SKM-1 treated with dmso at 0.1 percent for 144 hours (cell line): ENCODE measurements around the gene BOLA2B.
"Not testable (repeated sequence)": the region's sequence is repeated elsewhere in the genome, so short reads cannot be mapped to it uniquely, and the experiment has no call there.

Experiments
- DNase-seq: peaks from one replicate; lab custom pipeline; 2025; ENCODE audit not compliant: unreplicated experiment; lab: John Stamatoyannopoulos, UW

The BOLA2B gene

DNA sequence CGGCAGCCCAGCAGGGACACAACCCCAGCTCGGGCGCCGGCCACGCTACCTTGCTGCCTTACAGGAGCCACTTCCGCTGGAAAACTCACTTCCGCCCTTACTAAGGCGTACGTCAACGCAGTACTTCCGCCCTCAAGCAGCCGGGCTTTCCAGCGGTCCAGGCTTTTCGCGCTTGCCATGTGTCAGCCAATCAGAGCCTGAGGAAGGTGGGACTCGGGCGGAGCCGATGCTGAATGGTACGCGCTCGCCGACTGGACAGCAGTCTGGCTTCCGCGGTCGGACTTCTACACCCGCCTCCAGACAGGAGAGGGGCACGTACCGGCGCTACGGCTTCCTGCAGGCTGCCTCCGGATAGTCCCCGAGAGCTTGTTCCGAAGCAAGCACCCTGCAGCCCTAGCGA, at the start of gene BOLA2B, which contains the start of gene SLX1A:
Gene BOLA2B (minus strand): TSS at position 52 of the 400 bp plus-strand sequence. CDS start 71 bp downstream, outside the sequence.
Gene SLX1A (plus strand): TSS at position 261 of the 400 bp plus-strand sequence. CDS start 210 bp downstream, outside the sequence.
- DNase-seq: not testable (repeated sequence)

DNA sequence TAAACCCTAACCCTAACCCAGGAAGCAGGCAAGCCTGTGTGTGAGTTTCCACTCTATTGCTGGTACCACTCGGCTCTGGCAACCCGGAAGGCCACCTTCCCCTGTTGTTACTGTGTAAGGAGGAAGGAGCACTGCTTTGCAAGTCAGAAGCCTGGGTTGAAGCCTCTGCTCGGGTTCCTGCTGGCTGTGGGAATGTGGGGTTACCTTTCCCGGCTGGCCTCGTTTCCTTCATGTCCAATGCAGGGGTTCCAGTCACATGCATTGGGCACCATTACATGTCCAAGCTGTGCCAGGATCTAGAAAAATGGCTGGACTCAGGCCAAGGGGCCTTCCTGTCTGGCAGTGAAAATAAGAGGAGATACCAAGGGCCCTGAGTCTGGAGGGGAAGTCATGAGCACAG, 23.6 kb upstream of the BOLA2B start:
- not testable (repeated sequence) for DNase-seq

DNA sequence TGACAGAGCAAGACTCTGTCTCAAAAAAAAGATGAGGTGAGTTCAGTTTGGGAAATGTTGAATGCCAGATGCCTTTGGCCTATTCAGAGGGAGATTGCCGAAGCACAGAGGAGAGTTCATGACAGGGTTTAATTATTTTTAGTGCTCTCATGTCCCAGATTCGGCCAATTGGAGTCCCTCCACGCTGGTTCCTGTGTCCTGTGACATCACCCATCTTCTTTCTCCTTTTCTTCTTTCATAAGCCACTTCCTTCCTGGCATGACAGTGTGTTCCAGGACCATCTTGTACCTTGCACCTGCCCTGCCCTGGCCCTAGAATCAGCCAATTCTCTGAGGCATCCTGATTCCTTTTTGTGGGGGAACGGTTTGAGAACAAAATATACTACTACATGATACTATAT, 17.9 kb upstream of the BOLA2B start:
- not testable (repeated sequence) for DNase-seq

DNA sequence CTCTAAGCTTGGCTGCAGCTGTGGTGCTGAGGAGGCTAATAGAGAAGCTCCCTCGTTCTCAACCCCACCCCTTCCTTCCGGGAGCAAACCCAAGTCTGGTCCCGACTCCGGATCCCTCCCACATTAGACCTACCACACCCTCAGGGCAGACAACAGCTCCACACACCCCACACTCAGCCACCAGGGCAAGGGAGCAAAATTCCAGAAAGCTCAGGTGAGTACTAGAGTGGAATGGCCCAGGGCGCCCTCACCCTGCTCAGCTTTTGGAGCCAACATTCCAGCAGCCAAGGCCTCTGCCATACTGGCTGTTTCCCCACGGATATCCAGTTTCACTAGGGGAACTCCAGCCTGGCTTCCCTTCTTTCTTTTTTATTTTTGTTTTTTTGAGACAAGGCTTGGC, 15.6 kb upstream of the BOLA2B start:
- not testable (repeated sequence) for DNase-seq

DNA sequence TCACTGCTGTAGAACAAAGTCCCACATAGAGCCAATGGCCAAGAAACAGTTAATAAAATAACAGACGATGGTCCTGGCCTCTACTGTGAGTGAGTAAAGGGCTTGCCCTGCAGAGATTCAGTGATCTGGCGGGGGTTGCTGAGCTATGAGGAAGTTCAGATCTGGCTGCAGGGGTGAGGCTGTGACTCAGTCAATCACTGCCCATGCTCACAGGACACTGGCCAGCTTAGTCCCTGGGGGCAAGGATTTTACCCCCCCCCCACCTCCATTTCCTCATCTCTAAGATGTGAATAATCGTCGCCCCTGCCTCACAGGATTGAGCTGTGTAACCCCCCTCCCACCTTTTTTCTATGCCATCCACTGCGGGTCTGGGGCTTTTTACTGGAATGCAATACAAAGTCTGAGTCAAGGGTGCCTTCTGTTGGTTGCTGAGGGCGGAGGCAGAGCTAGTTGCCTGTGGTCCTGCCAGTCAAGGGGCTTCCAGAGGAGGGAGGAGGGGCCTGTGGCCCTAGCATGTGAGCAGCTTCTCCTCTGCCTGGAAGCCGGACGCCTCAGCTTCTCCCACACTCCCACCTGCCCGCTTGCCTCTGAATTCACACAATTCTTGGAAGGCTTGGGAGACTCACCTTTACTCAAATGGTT, 13.7 kb upstream of the BOLA2B start:
- not testable (repeated sequence) for DNase-seq

DNA sequence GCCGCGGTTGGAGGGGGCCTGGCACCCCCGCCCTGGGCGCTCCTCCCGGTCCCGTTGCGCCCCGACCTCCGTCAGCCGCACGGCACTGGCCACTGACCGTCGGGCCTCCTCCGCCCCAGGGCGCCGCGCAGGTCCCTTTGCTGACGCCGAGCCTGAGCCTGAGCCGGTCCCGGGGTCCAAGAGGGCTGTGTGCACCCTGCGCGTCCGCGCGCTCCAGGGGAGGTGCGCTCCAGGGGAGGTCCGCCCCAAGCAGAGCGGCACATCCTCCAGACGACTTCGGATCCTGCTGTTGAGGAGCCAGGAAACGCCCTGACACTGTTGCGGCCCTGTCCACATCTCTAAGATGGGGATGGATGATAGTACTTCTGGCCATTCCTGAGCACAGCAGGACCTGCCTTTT, 12.8 kb upstream of the BOLA2B start:
- DNase-seq: not testable (repeated sequence)

DNA sequence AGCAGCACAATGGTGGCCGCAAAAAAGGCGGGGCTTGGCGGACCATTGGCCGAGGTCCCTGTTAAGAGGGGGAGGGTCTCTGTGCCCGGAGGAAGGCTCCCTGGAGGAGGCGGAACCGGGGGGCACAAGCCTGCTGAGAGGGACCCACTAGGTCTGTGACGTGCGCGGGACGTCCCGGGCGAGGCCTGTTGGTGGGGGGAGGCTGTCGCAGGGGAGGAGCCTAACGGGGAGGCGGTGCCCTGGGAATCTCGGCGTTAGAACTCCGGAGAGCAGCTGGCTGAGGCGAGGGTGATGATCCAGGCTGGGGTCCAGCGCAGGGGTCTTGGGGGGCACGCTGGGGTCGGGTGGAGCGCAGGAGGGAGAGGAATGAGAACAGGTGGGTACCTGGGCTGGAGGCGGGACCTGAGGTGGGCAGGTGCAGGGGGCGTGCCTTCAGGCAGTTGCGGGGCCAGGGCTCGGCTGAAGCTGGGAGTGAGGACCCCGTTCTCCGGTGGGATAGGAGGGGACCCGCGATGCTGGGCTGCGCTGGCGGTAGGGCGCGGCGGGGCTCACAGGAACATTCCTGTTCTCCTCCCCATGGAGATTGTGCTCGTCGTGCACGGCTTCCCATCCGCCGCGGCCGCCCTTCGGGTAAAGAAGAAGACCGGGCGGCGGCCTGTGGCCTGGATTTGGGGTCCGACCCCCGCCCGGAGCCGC, 12.2 kb upstream of the BOLA2B start:
- DNase-seq: not testable (repeated sequence)

DNA sequence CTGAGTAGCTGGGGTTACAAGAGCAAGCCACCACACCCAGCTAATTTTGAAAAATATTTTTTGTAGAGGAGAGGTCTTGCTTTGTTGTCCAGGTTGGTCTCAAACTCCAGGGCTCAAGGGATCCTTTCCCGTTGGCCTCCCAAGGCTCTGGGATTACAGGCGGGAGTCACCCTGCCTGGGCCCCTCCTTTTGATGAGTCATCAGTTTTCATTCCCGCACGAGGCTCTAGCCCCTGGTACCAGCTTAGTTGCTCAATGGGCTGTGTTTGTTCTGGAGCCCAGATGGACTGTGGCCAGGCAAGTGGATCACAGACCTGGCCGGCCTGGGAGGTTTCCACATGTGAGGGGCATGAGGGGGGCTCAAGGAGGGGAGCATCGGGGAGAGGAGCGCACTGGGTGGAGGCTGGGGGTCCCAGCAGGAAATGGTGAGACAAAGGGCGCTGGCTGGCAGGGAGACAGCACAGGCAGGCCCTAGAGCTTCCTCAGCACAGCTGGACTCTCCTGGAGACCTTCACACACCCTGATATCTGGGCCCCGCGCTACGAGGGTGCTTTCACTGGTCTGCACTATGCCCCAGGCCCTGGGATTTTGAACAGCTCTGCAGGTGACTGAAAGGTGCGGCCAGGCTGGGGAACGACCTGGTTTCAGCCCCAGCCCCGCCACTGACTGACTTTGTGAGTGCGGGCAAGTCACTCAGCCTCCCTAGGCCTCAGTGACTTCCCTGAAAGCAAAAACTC, 6.3 kb upstream of the BOLA2B start:
- DNase-seq: not testable (repeated sequence)

DNA sequence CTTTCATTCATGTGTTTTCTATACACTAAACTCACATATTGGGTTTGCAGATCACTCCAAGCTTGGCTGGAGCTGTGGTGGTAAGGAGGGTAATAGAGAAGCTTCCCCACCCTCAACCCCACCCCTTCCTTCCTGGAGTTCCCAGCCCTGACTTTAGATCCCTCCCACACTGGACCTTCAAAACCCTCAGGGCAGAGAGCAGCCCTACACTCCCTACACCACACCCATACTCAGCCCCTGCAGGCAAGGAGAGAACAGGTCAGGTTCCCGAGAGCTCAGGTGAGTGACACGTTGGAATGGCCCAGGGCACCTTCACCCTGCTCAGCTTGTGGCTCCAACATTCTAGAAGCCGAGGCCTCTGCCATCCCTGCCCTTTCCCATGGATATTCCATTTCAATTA, 5.6 kb upstream of the BOLA2B start, which contains the start of gene SULT1A3:
Gene SULT1A3 (plus strand): TSS at position 207 of the 400 bp plus-strand sequence. CDS start 1,474 bp downstream, outside the sequence.
- not testable (repeated sequence) for DNase-seq

DNA sequence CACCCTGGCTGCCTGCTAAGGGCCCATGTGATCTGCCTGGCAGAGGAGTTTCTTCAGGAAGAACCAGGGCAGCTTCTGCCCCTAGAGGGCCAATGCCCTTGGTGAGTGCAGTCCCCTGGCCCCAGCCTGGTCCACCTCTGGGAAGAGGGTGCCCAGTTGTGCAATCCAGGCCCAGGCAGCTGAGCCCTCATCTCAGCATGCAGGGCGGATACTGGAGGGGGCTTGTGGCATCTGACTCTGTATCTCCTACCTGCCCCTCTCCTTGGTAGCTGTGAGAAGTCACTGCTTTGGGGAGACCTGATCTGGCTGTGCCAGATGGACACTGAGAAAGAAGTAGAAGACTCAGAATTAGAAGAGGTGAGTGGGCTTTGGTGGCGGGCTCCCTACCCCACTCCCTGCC, 3.5 kb upstream of the BOLA2B start:
- DNase-seq: not testable (repeated sequence)

DNA sequence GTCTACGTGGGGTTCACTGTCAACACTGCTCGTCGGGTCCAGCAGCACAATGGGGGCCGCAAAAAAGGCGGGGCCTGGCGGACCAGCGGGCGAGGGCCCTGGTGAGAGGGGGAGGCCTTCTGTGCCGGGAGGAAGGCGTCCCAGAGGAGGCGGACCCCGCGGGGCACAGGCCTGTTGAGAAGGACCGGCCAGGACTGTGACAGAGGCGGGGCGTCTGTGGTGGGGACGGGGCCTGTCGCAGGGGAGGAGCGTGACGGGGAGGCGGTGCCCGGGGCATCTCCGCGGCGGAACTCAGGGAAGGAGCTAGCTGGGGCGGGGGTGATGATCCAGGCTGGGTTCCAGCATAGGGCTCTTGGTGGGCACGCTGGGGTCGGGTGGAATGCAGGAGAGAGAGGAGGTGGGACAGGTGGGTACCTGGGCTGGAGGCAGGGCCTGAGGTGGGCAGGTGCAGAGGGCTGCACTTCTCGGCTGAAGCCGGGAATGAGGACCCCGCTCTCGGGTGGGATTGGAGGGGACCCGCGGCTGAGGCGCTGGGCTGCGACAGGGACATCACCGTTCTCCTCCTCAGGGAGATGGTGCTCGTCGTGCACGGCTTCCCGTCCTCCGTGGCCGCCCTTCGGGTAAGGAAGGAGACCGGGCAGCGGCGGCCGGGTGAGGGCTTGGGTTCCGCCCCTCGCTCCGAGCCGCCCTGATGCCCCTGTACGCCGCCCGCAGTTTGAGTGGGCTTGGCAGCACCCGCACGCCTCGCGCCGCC, 883 bp upstream of the BOLA2B start:
- not testable (repeated sequence) for DNase-seq

DNA sequence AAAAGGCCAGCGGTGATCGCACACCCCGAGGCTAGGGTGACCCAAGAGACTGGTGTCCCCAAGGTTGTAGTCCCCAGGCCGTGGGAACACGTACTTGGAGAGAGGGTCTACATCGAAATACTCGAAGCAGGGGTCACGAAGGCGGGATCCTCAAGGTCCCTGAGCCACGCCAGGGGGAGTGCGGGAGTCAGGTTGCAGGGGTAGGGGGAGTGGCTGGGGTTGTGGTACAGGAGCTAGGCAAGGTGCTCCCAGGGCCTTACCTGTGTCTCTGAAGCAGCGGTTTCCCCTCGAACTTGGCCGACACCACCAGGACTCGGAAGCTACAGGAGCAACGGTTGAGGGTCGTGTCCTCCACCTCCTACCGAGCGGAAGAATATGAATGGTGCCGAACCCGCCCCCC, 368 bp downstream of the BOLA2B start:
- not testable (repeated sequence) for DNase-seq

DNA sequence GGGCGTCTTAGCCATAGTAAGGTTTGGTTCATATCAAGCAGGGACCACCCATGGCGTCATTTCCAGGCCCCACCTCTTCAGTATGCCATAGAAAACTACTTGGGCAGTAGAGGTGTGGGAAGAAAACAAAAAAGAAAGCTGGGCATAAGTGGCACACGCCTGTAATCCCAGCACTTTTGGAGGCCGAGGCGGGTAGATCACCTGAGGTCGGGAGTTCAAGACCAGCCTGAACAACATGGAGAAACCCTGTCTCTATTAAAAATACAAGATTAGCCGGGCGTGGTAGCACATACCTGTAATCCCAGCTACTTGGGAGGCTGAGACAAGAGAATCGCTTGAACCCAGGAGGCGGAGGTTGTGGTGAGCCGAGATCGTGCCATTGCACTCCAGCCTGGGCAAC, 2.3 kb downstream of the BOLA2B start:
- not testable (repeated sequence) for DNase-seq

DNA sequence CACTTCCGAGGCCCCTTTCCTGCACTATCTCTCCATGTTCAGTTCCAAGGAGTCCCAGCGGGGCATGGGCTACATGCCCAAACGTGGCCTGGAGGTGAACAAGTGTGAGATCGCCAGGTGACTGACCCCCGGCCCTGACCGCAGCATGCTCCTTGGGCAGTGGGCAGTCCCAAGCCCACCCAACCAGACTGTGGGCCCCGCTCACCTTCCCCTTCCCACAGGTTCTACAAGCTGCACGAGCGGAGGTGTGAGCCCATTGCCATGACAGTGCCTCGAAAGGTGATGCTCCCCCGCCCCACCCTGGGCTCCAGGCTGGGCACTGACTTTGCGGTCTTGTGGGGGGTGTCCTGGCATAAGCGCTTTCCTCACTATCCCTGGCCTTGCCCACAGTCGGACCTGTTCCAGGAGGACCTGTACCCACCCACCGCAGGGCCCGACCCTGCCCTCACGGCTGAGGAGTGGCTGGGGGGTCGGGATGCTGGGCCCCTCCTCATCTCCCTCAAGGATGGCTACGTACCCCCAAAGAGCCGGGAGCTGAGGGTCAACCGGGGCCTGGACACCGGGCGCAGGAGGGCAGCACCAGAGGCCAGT, 5.4 kb downstream of the BOLA2B start:
- no peak for DNase-seq

DNA sequence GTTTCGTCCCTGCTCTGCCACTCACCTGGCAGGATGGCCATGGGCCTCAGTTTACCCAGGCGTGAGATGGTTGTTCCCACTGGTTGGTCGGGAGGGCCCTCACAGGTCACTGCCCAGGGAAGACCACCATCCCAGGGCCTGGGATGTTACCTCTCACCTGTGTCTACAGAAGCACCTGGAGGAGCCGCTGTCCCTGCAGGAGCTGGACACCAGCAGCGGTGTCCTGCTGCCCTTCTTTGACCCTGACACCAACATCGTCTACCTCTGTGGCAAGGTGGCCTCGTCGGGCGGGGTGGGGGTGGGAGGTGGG, 6.0 kb downstream of the BOLA2B start:
- no peak for DNase-seq

DNA sequence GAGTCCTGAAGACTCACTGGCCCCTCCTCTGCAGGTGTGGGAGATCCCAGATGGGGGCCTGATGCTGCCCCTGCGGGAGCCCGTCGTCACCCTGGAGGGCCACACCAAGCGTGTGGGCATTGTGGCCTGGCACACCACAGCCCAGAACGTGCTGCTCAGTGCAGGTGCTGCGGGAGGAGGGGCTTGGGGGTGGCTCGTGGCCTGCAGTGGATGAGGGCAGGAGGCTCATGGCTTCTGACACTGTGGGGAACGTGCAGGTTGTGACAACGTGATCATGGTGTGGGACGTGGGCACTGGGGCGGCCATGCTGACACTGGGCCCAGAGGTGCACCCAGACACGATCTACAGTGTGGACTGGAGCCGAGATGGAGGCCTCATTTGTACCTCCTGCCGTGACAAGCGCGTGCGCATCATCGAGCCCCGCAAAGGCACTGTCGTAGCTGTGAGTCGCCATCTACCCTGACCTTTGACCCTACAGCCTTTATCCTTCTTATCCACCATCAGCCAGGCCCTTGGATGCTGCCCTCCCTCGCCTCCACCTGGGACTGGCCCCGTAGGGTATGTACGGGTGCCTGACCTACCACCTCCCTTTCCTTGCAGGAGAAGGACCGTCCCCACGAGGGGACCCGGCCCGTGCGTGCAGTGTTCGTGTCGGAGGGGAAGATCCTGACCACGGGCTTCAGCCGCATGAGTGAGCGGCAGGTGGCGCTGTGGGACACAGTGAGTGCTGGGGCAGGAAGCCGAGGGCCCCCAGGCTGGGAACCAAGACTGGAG, 6.5 kb downstream of the BOLA2B start:
- no peak for DNase-seq

DNA sequence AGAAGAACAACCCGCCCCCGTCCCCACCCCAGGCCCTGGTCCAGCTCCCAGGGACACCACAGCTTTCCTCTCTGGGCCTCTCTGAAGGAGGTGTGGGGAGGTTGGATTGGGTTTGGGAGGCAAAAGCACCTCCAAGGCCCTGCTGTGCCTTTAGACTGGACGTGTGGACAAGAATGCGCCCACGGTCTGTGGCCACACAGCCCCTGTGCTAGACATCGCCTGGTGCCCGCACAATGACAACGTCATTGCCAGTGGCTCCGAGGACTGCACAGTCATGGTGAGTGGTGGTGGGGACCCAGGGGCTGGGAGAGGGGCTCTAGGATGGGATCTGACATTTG, 7.1 kb downstream of the BOLA2B start:
- DNase-seq: no peak

DNA sequence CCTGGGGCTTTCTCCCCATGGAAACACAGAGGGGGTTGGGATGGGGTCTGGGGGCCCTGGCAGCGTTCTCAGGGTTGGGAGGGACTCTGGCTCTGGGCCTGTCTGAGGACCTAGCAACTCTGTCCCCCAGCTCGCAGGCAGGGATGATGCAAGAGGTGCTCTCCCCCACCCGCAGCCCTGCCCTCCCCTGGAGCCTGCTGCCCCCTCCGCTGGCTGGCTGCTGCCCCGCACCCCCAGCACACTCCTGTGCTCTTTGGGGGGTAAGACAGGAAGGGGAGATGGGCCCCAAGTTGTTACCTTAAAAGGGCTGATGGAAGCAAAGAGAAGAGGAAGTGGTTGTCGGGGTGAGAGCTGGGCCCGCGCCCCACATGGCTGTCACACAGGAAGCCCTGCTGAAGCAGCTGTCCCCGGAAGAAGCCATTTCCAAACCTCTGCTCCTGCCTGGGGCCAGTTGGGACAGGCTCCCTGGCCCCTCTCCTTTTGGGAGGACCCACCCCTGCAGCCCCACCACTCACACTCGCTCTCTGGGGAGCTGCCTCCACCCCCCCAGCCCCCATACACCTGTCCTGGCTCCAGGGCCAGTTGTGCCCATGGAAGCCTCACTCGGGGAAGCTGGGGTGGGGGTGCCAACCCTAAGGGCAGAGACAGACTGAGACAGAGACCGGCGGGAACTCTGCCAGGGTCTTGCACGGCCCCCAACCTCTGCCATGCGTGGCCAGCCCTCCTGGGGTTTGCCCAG, 7.6 kb downstream of the BOLA2B start:
- DNase-seq: peak; percentile 98
